ENCODE data around the gene KLF13. TPM values are rescaled to one million over a fixed set of nuclear protein-coding genes. Genes with fewer than 3 reads are reported as not detected.

Gene KLF13
- total RNA-seq, 1 donor from 2014 or later = 141 TPM

GRCh38 chr15:31361764-31362515, 35.3 kb downstream of the KLF13 start:
- Mint-ChIP-seq H3K9me3 (ENCODE audit: unreplicated experiment) (peaks cover 23% of the 10 kb centered on the region), H3K4me1 (ENCODE audit: low read depth, unreplicated experiment) (peaks cover 82% of the 10 kb centered on the region)

GRCh38 chr15:31362886-31363285, 36.3 kb downstream of the KLF13 start:
- DNase-seq = no peak
- H3K27me3 Mint-ChIP-seq (ENCODE audit: unreplicated experiment) = peaks cover 17% of the 10 kb centered on the region
- peak overlapping the region; percentile 75 for H3K4me3 Mint-ChIP-seq (ENCODE audit: unreplicated experiment)
- peaks cover 81% of the 10 kb centered on the region for H3K4me1 Mint-ChIP-seq (ENCODE audit: low read depth, unreplicated experiment)
- no peak for TF ChIP-seq CTCF (IDR thresholded peaks at IDR 0.05; ENCODE audit: partially characterized antibody, unreplicated experiment)
- H3K36me3 Mint-ChIP-seq (ENCODE audit: unreplicated experiment) = no peaks in the 10 kb centered on the region
- H3K27ac Mint-ChIP-seq (ENCODE audit: unreplicated experiment) = peak overlapping the region; percentile 30
- H3K9me3 Mint-ChIP-seq (ENCODE audit: unreplicated experiment) = peaks cover 17% of the 10 kb centered on the region

More at GRCh38 chr15:31361764-31362515, 35.3 kb downstream of the KLF13 start:
- H3K27ac Mint-ChIP-seq (ENCODE audit: unreplicated experiment) = peak overlapping the region; percentile 49
- peaks cover under 1% of the 10 kb centered on the region for H3K36me3 Mint-ChIP-seq (ENCODE audit: unreplicated experiment)
- no peak for DNase-seq
- no peak for TF ChIP-seq CTCF (IDR thresholded peaks at IDR 0.05; ENCODE audit: partially characterized antibody, unreplicated experiment)
- peaks cover 14% of the 10 kb centered on the region for H3K27me3 Mint-ChIP-seq (ENCODE audit: unreplicated experiment)
- H3K4me3 Mint-ChIP-seq (ENCODE audit: unreplicated experiment) = peak overlapping the region; percentile 75

- Mint-ChIP-seq H3K36me3 (ENCODE audit: unreplicated experiment) (no peaks in the 10 kb centered on the region), H3K4me1 (ENCODE audit: low read depth, unreplicated experiment) (peaks cover 75% of the 10 kb centered on the region), H3K27ac (ENCODE audit: unreplicated experiment) (no peak overlapping the region), H3K9me3 (ENCODE audit: unreplicated experiment) (peaks cover 18% of the 10 kb centered on the region), H3K4me3 (ENCODE audit: unreplicated experiment) (peak overlapping the region; percentile 75), H3K27me3 (ENCODE audit: unreplicated experiment) (peaks cover 18% of the 10 kb centered on the region)
- no peak for DNase-seq
- TF ChIP-seq CTCF (IDR thresholded peaks at IDR 0.05; ENCODE audit: partially characterized antibody, unreplicated experiment) = no peak
Measured at GRCh38 chr15:31364301-31365031, 37.8 kb downstream of the KLF13 start.

- no peak for TF ChIP-seq CTCF (IDR thresholded peaks at IDR 0.05; ENCODE audit: partially characterized antibody, unreplicated experiment)
- H3K4me1 Mint-ChIP-seq (ENCODE audit: low read depth, unreplicated experiment) = peaks cover 72% of the 10 kb centered on the region
- no peak for DNase-seq
- peaks cover 22% of the 10 kb centered on the region for H3K9me3 Mint-ChIP-seq (ENCODE audit: unreplicated experiment)
- H3K4me3 Mint-ChIP-seq (ENCODE audit: unreplicated experiment) = peak overlapping the region; percentile 67
- H3K27ac Mint-ChIP-seq (ENCODE audit: unreplicated experiment) = no peak overlapping the region
- peaks cover 18% of the 10 kb centered on the region for H3K27me3 Mint-ChIP-seq (ENCODE audit: unreplicated experiment)
- H3K36me3 Mint-ChIP-seq (ENCODE audit: unreplicated experiment) = no peaks in the 10 kb centered on the region
Measured at GRCh38 chr15:31365032-31365654, 38.5 kb downstream of the KLF13 start.
